Muscle layer of colon (tissue), 2 donors: Measurements from ENCODE around the gene CYB5RL.

ENCODE experiments used
- H3K27ac ChIP-seq: one replicate; pipeline ENCODE4 v1.7.0; 2013; ENCODE audit warnings: low read depth, mild to moderate bottlenecking, low read length, moderate library complexity
- H3K27me3 ChIP-seq, 2 donors: one replicate each; pipeline ENCODE4 v1.7.0; 2013; ENCODE audit warnings: low read length in 2 of 2, mild to moderate bottlenecking in 2 of 2; ENCODE audit not compliant: insufficient read depth in 2 of 2, control insufficient read depth in 1 of 2
- H3K36me3 ChIP-seq: one replicate; pipeline ENCODE4 v1.7.0; 2013; ENCODE audit warnings: mild to moderate bottlenecking, low read length; ENCODE audit not compliant: insufficient read depth
- H3K4me1 ChIP-seq: one replicate; pipeline ENCODE4 v1.7.0; 2013; ENCODE audit warnings: mild to moderate bottlenecking, low read length; ENCODE audit not compliant: insufficient read depth
- H3K4me3 ChIP-seq, 2 donors: one replicate each; pipeline ENCODE4 v1.7.0; 2013; ENCODE audit warnings: low read length in 2 of 2, low read depth in 1 of 2, mild to moderate bottlenecking in 1 of 2, moderate library complexity in 1 of 2
- H3K9ac ChIP-seq: one replicate; pipeline ENCODE4 v1.7.0; 2013; ENCODE audit warnings: low read length
- H3K9me3 ChIP-seq: one replicate; pipeline ENCODE4 v1.7.0; 2013; ENCODE audit warnings: mild to moderate bottlenecking, low read length
- donor health status: abdominal sarcoma.
- donor health status: Adenocarcinoma of cecum.

CYB5RL gene

GRCh38 chr1:54153535-54154439 is 46.0 kb downstream of the CYB5RL start:
- Histone ChIP-seq H3K9ac (no peak overlapping the region), H3K9me3 (no peaks in the 10 kb centered on the region), H3K27me3 (no peaks in the 10 kb centered on the region), H3K4me3 (no peak overlapping the region), H3K27ac (no peak overlapping the region), H3K4me1 (no peaks in the 10 kb centered on the region), H3K36me3 (no peaks in the 10 kb centered on the region)

GRCh38 chr1:54152696-54153095 is 47.1 kb downstream of the CYB5RL start, which contains the start of gene CDCP2:
CDCP2 (minus strand) TSS chr1:54153000; CDS start chr1:54152922, 78 bp downstream.
- Histone ChIP-seq H3K27me3 (no peaks in the 10 kb centered on the region), H3K9ac (no peak within 1 kb of the TSS), H3K36me3 (no peaks in the 10 kb centered on the region), H3K27ac (no peak within 1 kb of the TSS), H3K4me1 (no peaks in the 10 kb centered on the region), H3K9me3 (no peaks in the 10 kb centered on the region), H3K4me3 (no peak within 1 kb of the TSS)

- Histone ChIP-seq H3K4me3 (no peak overlapping the region), H3K4me1 (no peaks in the 10 kb centered on the region), H3K36me3 (no peaks in the 10 kb centered on the region), H3K9me3 (no peaks in the 10 kb centered on the region), H3K27ac (no peak overlapping the region), H3K27me3 (no peaks in the 10 kb centered on the region), H3K9ac (no peak overlapping the region)
These were observed 48.8 kb downstream of the CYB5RL start for GRCh38 chr1:54151013-54151412.
